NCI-H748 treated with DMSO at 0.1 percent for 48 hours (cell line): ENCODE data around the gene TXNDC12.
A peak's percentile ranks its signal among the peaks of the same experiment; 100 is the strongest.

ENCODE experiments used
- DNase-seq: peaks from one replicate; lab custom pipeline; 2025; lab: John Stamatoyannopoulos, UW

Gene TXNDC12

DNA sequence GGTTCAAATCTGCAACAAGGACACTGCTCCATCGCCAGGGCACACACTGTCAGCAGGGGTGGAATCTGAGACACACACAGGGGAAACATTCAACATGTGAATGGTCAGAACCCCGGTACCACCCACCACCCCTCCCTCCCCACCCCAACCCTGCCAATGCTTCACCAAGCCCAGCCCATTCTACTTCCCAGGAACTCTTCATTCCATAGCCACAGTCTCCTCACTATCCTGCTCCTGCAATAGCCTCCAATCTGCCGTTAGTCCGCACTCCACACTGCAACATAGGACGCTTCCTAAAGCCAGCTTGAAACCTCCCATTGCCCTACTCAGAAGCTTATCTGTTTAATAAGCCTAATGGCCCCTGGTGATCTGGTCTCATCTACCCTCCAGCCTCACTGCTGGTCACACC lies 57.0 kb downstream of the TXNDC12 start:
- DNase-seq: no peak

DNA sequence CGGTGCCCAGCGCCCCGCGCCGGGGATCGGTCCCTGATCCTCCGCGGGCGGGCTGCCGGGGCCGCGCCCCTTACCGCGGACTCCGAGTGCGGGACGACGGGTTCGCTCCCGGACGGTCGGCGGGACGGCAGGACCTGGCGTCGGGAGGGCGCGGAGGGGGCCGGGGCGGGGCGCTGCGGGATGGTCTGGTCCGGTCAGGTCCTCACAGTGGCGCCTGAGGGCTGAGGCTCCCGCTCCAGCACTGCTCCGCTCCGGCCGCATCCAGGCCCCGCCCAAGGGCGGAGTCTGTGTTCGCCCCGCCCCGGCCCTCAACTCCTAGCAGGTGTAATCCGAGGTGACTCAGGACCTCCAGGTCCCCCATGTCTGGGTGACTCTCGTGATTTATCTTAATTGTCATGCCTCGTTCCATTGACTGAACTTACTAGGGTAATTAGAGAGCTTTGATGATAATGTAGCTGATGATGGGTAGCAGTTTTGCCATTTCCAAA lies 64.5 kb downstream of the TXNDC12 start, which contains the start of gene RAB3B:
RAB3B (minus strand) TSS at position 223 of the 488 bp plus-strand sequence. CDS start 13,583 bp downstream, outside the sequence.
- peak; percentile 60 for DNase-seq

DNA sequence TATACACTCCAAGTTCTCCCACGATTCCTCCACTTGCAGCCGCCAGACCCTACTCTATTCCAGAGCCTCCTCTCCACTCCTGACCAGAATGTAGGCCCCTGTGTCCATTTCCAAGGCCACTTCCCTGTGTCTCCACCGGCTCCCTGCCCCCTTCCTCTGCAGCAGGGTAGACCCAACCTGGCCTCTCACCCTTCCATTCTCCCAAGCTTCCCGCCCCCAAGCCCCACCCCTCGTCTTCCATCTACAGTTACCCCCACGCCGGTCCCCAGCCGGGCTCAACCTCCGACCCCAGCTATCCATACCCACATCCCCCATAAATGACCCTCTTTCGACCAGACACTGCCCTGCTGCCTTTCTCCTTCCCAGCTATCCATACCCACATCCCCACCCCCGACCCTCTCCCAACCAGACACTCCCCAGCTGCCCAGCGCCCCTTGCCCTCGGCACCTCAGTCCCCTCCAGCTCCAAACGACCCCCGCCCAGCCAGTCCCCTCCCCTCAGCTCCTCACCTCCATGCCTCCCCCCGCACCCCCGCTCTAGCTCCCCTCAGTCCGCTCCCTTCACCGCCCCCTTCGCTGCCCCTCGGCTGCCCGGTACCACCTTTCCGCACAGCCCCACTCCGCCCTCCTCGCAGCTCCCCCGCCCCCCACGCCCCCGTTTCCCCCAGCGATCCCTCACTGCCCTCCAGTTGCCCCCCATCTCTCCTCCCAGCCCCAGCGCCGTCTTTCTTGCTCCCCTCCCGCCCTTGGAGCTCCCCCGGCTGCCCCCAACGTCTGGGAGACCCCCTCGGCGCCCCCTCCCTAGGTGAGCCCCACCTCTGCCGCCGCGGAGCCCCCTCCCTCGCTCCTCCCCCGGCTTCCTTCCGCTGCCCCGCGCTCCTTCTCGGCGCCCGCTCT lies 65.2 kb downstream of the TXNDC12 start:
- peak; percentile 12 for DNase-seq

DNA sequence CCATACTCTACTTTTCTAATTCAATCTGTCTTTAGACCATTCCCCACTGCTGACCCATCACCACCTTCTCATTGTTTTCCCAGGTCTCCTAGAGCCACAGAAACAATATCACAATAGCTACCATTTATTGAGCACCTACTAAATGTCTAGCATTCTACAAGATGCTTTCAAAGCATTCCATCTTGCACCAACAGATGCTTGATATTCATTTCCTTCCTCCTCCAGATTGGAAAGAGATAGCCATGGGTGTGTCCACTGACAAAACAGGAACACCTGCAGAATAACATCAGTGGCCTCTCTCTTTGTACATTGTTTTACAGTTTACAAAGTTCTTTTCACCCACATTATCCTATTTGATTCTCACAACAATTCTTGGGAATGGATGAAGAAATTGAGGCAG lies 66.7 kb downstream of the TXNDC12 start:
- no peak for DNase-seq

DNA sequence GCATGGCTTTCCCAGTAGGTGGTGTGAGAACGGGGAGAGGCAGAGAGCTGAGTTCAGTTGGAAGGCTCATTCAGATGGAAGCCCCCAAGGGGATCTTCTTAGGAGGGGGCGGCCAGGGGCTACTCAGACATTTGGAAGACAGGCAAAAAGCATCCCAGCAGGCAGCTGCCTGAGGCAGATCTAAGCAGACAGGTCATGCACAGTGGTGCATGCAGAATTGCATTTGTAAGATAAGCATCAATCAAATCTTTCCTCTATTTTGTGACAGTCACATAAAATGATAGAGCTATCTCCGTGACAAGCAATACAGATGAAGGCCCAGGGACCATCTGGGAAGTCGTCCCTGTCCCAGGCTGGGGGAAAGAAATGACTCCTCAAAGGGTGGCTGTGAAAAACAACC lies 68.3 kb downstream of the TXNDC12 start:
- DNase-seq: no peak

DNA sequence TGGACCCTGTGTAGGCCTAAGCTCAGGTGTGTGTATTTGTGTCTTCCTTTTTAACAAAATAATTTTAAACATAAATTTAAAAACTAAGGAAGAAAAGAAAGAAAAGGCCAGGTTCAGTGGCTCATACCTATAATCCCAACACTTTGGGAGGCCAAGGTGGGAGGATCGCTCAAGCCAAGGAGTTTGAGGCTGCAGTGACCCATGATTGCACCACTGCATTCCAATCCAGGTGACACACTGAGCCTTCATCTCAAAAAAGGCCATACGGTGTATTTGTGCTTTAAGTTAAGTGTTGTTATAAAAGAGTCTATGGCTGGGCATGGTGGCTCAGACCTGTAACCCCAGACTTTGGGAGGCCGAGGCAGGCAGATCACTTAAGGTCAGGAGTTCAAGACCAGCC lies 72.8 kb downstream of the TXNDC12 start:
- no peak for DNase-seq

DNA sequence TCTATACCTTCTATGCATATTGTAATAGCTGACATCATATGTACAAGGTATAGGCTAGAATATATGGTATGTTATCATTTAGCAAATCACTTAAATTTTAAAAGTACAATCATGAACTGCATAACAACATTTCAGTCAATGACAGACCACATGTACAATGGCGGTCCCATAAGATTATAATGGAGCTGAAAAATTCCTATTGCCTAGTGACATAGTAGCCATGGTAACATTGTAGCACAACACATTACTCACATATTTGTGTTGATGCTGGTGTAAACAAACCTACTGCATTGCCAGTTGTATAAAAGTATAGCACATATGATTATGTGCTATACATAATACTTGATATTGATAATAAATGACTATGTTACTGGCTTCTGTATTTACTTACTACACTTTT lies 73.4 kb downstream of the TXNDC12 start:
- DNase-seq: no peak

DNA sequence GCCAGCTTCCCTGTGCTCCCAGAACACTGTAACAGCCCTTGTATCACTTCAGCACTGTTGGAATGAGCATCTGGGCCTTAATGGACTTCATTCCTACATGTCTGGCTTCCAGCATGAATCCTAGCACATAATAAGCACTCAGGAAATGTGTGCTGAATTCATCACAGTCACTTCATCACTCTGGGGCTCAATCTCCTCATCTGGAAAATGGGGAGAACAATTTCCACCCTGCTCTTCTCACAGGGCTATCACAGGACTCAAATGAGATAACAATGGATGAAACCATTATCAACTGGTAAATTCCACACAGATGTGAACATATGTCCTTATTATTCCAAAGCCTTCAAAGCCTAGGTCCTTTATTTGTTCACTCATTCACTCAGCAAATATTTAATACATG lies 76.9 kb downstream of the TXNDC12 start:
- no peak for DNase-seq

DNA sequence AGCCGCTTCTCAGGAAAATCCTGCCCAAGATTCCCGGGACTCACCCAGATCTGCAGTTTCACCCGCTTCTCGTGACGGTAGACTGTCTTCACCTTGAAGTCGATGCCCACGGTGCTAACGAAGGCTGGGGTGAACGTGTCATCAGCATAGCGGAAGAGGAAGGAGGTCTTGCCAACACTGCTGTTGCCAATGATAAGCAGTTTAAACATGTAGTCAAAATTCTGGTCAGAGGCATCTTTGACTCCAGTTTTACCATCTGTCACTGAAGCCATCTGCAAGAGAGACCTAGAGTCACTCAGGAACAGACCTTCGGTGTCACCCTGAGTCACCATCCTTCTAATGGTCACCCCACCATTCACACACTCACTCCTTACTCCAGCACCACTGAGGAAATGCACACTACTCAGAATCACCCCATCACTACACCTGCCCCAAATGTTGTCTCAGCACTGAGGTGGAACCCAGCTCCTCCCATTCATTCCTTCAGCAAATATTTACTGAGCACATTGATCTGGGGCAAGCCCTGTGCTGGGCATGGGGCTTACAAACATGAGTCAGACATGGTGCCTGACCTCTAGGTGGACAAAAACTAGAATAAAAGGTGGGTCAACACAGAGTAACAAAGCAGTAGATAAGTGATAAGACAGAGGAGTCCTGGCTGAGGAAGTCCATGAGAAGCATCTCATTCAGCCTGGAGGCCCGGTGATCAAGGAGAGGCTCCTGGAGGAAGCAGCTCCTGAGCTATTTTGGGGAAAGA lies 78.0 kb downstream of the TXNDC12 start:
- peak; percentile 24 for DNase-seq

DNA sequence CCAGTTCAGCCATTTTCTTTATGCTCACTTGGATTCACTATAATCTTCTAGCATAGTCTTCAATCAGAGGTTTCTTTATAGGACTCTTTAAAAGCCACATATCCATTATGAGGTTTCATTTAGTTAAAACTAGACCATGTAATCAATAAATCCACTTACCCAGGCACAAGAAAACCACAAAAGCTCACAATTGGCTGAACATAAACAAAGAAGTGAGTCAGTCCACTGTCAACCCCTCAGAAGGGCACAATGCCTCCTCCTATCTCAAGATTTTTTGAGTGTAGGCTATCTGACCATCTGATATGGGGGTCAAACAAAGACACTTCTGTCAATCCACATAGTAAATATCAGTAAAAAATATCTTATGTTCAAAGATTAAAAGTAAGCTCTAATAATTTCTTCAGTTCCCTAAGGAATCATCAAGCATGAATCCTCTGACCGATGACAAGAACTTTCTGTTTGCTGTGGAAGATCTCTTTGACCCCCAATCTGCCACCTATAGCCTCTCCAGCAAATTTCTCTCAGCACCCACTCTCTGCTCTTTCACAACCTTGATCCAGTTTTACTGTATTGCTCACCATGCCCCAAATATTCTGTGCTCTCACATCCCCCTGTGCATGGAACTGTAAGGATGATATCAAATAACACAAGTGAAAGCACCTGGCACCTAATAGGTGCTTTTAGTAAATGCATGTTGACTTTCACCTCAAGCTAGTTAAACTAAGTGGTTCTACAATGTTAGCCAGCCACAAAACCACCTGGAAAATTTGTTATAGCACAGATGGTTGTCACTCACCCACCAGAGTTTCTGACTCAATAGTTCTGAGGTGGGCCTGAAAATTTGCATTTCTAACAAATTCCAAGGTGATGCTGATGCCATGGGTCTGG lies 81.2 kb downstream of the TXNDC12 start:
- DNase-seq: peak; percentile 79
